A673 (cell line): ENCODE measurements around the gene CAPN5.

Experiments
- EZH2 ChIP-seq: fragments of 200-600 bp; sonication (generic); IDR thresholded peaks from 2 replicates; pipeline ENCODE4 v1.6.1; 2017; ENCODE audit warnings: borderline replicate concordance, low read depth, mild to moderate bottlenecking, mixed read lengths, antibody characterized with exemption, low read length; ENCODE audit not compliant: poor library complexity, severe bottlenecking
- TF ChIP-seq, protein P1 (sequence below): fragments of 300-800, 200-600 bp; sonication (generic); conservative IDR thresholded peaks from 2 replicates; pipeline ENCODE4 v1.5.1; 2017; ENCODE audit warnings: low read depth, mild to moderate bottlenecking, antibody characterized with exemption, low read length, moderate library complexity, mixed read lengths

DNA sequence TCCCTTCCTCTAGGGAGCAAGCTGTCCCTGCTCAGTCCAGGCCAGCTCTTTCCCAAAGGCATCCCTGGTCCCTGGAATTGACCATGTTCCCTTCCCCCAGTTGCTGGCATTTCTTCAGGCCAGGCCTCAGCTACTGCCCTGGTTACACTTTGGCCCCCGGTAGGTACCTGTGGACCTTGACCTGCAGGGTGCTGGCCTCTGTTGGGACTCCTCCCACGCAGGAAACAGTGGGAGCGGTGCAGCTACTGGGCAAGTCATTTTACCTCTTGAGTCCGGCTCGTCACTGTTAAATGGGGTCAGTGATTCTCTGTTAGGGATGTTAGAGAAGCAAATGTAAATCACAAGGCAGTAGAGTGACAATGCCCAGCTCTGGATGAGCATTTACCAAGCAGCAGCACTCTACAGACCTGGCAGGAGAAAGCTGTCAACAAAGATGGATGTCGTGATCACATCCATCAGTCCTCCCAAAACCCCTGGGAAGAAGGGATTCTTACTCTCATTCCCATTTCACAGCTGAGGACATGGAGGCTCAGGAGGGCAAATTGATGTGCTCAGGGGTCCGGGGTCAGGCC, 78.2 kb downstream of the CAPN5 start:
- TF ChIP-seq, protein P1, sequence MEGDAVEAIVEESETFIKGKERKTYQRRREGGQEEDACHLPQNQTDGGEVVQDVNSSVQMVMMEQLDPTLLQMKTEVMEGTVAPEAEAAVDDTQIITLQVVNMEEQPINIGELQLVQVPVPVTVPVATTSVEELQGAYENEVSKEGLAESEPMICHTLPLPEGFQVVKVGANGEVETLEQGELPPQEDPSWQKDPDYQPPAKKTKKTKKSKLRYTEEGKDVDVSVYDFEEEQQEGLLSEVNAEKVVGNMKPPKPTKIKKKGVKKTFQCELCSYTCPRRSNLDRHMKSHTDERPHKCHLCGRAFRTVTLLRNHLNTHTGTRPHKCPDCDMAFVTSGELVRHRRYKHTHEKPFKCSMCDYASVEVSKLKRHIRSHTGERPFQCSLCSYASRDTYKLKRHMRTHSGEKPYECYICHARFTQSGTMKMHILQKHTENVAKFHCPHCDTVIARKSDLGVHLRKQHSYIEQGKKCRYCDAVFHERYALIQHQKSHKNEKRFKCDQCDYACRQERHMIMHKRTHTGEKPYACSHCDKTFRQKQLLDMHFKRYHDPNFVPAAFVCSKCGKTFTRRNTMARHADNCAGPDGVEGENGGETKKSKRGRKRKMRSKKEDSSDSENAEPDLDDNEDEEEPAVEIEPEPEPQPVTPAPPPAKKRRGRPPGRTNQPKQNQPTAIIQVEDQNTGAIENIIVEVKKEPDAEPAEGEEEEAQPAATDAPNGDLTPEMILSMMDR: no peak
- TF ChIP-seq EZH2: no peak
